ENCODE results near the gene SMAD9.
"Not testable (repeated sequence)": the region's sequence is repeated elsewhere in the genome, so short reads cannot be mapped to it uniquely, and the experiment has no call there.

SMAD9 gene

DNA sequence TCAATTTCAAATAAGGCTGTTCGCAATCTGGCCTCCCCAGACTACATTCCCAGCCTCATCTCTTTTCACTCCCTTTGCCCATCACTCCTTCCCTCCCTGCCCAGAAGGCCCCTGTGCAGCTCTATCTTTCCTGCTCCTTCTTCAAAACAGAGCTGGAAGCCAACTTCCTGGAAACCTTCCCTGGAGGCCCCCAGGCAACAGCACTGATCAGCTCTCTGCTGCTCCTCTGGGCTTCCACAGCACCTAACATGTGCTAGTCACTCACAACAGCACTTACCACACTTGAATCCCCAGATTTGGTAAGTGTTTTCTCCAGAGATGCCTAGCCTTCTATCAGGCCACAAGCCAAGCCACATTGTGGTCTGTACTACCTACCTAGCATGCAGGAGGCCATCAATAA, 9.5 kb downstream of the SMAD9 start:
- DNase-seq = no peak

DNA sequence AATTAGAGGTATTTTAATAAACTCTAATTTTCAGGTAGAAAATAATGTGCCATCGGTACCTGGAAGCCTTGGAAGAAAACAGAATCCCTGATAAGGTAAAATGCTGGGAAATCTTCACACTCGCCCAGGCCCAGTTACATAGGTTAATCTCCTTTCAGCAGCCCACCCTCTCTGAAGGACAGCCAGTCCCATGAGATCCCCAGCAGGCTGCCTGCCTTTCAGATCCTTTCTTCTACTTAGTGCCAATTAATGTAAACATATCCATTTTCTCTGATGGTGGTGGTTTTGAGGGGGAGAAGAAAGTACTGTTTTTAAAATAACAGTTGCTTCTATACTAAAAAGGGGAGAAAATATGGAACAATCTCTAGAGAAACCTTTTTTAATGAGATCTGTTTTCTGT, 12.2 kb downstream of the SMAD9 start:
- no peak for DNase-seq

DNA sequence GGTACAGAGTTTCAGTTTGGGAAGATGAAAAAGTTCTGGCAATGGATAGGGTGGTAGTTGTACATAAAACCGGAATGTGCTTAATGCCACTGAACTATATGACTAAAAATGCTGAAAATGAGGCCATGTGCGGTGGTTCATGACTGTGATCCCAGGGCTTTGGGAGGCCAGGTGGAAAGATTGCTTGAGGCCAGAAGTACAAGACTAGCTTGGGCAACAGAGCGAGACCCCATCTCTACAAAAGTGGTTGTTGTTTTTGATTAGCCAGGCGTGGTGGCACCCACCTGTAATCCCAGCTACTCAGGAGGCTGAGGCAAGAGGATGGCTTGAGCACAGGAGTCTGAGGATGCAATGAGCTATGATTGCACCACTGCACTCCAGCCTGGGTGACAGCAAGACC, 12.8 kb downstream of the SMAD9 start:
- no peak for DNase-seq

GRCh38 chr13:36905944-36906343, 14.1 kb downstream of the SMAD9 start:
- DNase-seq = no peak

- DNase-seq = peak; percentile 86
Observed at GRCh38 chr13:36903925-36904595, 16.0 kb downstream of the SMAD9 start.

GRCh38 chr13:36897054-36897616, 22.9 kb downstream of the SMAD9 start:
- DNase-seq = no peak

DNA sequence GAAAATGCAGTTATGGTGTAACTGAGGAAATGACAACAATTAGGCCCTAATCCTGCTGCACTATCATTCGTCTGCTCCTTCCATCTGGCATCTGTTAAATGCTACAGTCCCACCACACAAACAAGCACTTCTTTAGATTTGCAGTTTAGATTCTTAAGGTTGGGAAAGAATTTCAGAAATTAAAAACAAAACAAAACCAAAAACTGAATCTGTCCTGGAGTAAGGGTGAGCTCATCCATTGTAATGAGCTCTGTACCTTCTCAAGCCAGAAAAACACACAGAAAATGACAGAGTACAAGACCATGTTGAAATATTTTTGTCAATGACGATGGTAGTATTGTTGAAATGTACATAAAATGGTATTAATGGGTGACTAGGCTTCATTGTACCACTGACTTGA, 28.3 kb downstream of the SMAD9 start:
- DNase-seq = no peak

DNA sequence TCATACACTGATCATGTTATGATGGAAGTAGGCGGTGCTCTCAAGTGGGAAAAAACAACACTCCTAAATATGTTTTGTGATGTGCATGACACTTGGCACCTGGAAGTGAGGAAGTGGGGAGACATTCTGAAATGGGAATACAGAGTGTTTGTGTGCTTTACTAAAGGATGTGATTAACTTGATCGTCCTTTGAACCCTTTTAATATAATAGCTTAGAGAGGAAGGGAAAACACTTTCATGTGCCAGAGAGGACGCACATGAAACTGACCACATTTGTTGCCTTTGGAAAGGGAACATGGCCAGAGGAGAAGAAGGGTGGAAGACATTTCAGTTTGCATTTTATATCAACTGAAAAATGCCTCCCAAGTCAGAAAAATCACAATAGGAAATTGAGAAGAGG, 31.4 kb downstream of the SMAD9 start:
- no peak for DNase-seq

DNA sequence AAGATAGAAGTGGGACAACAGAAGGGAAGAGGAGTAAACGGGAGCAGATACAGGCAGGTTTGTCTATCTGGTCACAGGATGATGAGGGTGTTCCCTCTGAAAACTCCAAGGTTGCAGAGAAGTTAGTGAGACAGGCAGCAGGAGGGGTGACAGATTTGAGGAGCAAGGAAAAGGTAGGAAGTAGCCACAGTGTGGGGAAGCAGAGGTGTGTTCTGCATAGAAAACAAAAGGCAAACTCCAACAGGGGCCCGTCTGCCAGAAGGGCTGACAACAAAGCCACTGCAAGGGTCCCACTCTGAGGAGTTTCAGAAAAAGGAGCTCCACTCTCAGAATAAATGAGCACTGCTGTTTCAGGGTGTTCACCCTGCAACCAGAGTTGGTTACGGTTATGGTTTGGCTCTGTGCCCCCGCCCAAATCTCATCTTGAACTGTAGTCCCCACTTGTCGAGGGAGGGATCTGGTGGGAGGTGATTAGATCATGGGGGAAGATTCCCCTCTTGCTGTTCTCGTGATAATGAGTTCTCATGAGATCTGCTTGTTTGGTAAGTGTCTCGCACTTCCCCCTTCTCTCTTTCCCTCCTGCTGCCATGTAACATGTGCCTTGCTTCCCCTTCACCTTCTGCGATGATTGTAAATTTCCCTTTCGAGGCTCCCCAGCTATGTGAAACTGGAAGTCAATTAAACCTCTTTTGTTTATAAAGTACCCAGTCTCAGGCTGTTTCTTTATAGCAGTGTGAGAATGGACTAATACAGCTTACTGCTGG, 32.1 kb downstream of the SMAD9 start:
- DNase-seq = no peak

- DNase-seq = no peak
Observed at GRCh38 chr13:36885901-36886300, 34.1 kb downstream of the SMAD9 start.

- DNase-seq = no peak
Observed at GRCh38 chr13:36884235-36884634, 35.8 kb downstream of the SMAD9 start.

GRCh38 chr13:36883824-36884223, 36.2 kb downstream of the SMAD9 start:
- DNase-seq = no peak

GRCh38 chr13:36883392-36883791, 36.6 kb downstream of the SMAD9 start:
- DNase-seq = not testable (repeated sequence)

DNA sequence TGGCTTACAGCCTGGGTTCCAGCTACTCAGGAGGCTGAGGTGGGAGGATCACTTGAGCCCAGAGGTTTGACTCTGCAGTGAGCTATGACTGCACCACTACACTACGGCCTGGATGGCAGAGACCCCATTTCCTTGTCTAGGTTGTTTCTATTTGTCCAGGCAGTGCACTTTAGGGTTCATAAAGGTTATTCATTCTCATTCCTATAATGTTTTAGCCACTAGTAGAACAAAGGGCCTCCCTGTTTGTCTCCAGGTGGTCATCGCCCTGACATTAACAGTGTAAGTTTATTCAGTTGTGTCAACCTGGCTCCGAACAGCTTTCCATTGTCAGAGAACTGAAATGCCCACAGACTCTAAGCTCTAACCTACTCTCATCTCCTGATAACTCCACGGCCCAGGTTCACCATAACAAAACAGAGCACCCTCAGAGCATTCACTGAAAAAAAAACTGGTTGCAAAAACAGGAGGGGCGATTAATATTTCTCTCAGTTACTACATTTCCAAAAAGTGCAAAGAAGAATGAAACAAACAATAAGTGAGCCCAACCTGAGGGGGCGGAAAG, 37.1 kb downstream of the SMAD9 start:
- DNase-seq = no peak

GRCh38 chr13:36880961-36881360, 39.1 kb downstream of the SMAD9 start:
- no peak for DNase-seq

DNA sequence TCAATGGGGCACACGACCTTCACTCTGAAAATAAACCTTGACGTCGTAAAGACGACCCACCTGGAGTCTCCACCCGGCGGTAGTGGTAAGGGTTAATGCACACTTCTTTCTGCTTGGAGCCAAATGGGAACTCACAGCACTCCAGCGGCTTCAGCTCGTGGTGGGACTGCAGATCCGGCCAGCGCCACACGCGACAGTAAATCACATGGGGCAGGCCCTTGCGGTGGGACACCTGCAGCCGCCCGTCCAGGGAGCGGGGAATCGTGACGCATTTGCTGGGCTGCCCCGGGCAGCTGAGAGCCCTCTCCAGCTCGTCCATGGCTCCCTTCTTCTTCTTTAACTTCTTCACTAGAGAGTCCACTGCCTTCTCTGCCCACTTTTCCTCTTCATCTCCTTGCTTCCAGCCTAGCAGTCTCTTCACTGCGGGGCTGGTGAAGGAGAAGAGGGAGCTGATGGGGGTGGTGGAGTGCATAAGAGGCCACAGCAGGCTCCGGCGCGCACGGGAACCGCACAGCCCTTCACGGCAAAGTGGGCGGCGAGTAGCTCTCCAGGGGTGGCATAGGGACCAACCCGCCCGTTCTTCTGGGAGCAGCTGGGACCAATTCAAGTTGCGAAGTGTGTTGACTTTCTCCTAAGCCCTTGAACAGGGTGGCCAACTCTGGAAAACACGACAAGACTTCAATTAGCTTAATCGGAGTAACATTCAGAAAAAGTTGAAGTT, 40.7 kb downstream of the SMAD9 start:
- DNase-seq = no peak

GRCh38 chr13:36875961-36876360, 44.1 kb downstream of the SMAD9 start:
- DNase-seq = peak; percentile 76

DNA sequence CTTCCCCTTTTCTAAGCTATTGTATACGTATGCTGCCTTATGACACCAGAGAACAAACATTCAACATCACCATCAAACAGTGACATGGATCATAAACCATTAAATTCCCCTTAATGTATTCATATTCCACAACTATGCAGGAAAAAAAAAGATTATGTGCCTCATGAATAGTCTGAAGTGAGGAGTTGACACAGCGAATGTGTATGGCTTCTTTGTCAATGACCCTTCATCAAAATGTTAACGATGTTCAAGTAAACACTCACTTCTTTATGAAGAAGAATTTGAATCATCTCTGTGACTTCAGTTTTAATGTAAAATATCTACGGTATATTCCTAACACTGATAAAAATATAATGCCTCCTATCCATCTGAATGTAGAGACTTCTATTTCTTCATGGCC, 44.6 kb downstream of the SMAD9 start:
- DNase-seq = peak; percentile 91

DNA sequence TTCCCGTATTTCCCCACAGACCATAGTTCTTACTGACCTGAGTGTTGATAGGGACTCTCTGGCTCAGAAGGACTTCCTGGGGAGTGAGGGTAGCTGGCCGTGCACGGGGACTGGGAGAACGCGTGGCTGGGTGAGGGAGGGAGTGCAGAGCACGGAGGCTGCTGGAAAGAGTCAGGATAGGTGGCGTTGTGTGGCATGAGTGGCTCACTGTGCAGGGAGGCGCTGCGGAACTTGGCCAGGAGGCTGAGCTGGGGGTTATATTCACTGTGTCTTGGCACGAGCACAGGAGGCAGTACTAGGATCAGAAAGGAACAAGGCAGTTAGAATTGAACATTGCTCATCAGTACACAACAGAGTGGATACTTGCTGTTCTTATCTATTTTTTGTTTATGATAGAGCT, 47.4 kb downstream of the SMAD9 start:
- DNase-seq = peak; percentile 18

DNA sequence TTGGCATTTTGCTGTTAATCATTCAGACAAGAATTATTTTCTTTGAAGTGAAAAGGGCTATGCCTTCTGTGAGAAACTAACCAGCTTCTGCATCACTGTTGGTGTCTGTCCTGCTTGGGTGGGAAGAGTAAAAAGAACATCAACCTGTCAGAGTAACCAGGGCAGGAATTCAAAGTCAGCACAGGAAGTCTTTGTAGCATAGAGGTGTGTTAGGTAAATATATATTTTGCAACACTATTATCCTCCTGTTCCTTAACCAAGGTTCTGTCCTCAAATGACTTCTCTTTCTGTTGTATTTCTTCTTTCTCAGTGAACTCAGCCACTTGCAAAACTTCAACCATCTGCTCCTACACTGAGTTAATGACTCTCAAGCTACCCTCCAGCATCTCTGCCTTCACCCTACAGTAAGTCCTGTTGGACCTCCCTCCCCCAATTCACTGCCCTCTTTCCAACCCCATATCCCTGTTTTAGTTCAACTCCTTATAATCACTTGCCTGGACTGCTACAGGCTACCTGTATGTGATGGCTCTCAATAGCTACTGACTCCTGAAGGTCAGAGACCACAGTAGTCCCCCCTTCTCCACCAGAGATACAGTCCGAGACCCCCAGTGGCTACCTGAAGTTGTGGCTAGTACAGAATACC, 49.9 kb downstream of the SMAD9 start:
- no peak for DNase-seq

DNA sequence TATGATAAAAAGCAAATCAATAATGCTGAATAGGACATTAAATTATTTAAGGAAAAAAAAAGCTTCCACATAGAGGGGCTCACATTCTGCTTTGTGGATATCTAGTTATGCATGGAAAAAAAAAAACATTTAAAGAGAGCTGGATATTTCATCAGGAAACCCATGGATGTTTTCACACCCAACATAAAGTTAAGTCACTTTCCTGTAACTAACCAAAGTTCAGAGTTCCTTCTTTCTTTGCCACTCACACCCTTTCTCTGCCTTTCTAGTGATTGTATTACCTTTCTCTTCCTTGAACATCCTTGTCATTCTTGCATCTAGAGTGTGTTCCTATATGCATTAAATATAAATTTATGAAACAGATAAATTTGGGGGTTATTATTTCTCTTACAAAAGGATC, 53.8 kb downstream of the SMAD9 start:
- no peak for DNase-seq

- DNase-seq = no peak
Observed at GRCh38 chr13:36865265-36865664, 54.8 kb downstream of the SMAD9 start.

DNA sequence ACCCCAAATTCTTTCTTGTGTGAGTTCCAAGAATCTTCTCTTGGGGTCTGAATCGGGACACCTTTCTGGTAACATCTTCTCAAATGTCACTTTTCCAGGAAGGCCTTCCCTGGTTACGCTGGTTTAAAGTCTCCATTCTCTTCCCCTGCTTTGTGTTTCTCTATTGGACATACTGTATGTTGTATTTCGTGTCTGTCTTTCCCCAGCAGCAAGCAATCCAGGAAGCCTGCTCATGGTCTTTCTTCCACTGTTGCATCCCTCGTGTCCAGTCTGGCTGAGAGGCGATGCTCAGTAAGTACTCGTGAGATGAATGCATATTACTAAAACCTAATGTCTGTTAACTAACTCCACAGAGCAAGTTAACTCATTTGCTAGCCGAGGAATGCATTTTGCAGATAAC, 57.3 kb downstream of the SMAD9 start:
- no peak for DNase-seq

Data from NCI-H526 treated with DMSO at 0.1 percent for 48 hours (cell line).